Bronchial epithelial cell (primary cell): Measurements from ENCODE around the gene KRTAP3-2. TPM values are rescaled to one million over a fixed set of nuclear protein-coding genes. Genes with fewer than 3 reads are reported as not detected.

Experiments used
- DNase-seq: peaks from one replicate; pipeline ENCODE4 v3.0.0-alpha.2; 2010; ENCODE audit warnings: low read depth
- FAIRE-seq: peaks from 2 replicates; lab custom pipeline; 2011; peaks lifted over from hg19 to GRCh38; lab: Jason Lieb, UNC
- H3K27me3 ChIP-seq: 2 replicates; pipeline ENCODE4 v1.5.1; 2011; ENCODE audit warnings: low read length; ENCODE audit not compliant: control insufficient read depth, insufficient read depth
- H3K36me3 ChIP-seq: 2 replicates; pipeline ENCODE4 v1.5.1; 2011; ENCODE audit warnings: low read length; ENCODE audit not compliant: control insufficient read depth, insufficient read depth
- H3K4me3 ChIP-seq: 2 replicates; pipeline ENCODE4 v1.5.1; 2011; ENCODE audit warnings: mild to moderate bottlenecking, low read depth, low read length, control low read depth
- total RNA-seq: library from RNA; depleted of rRNA; stranded (reverse); fragments of >200 nt; gene quantifications from 2 replicates; pipeline ENCODE4 v1.2.1, GENCODE V29; 2014
- TF ChIP-seq, protein P1 (sequence below): IDR thresholded peaks from 2 replicates; pipeline ENCODE4 v1.5.1; 2011; ENCODE audit warnings: mild to moderate bottlenecking, moderate library complexity, low read length, control low read depth, inconsistent platforms; ENCODE audit not compliant: insufficient read depth, severe bottlenecking

KRTAP3-2 gene
- total RNA-seq, 1 donor from 2014 or later: not detected

DNA sequence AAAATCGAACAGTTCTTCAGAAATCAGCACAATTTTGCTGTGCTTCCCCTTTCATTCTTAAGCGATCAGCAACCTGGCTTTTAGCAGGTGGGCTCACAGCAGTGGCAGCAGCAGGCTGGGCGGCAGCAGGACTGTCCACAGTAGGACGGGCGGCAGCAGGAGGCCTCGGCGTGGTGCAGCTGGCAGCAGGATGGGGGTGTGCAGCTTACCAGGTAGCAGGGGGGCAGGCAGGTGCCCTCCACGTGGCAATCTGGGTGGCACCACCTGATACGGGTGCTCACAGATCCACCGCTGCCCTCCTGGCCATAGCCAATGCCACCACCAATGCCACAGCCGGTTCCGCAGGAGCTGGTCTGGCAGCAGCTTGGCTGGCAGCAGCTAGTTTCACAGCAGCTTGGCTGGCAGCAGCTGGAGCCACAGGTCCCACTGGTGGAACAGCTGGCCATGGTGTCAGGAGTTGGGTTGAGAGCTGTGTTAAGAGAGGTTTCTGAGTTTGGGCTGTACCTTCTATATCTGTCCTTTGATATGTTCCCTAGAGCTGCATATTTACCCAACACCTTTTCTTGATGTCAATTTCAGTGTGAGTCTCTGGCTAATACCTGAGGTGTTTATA is 30.0 kb upstream of the KRTAP3-2 start, which contains the start of gene KRTAP1-4:
TSS of gene KRTAP1-4 (minus strand) at position 563 of the 613 bp plus-strand sequence. CDS start at position 446, 117 bp downstream.
- H3K27me3 ChIP-seq: no peaks in the 10 kb centered on the region
- TF ChIP-seq, protein P1, sequence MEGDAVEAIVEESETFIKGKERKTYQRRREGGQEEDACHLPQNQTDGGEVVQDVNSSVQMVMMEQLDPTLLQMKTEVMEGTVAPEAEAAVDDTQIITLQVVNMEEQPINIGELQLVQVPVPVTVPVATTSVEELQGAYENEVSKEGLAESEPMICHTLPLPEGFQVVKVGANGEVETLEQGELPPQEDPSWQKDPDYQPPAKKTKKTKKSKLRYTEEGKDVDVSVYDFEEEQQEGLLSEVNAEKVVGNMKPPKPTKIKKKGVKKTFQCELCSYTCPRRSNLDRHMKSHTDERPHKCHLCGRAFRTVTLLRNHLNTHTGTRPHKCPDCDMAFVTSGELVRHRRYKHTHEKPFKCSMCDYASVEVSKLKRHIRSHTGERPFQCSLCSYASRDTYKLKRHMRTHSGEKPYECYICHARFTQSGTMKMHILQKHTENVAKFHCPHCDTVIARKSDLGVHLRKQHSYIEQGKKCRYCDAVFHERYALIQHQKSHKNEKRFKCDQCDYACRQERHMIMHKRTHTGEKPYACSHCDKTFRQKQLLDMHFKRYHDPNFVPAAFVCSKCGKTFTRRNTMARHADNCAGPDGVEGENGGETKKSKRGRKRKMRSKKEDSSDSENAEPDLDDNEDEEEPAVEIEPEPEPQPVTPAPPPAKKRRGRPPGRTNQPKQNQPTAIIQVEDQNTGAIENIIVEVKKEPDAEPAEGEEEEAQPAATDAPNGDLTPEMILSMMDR: no peak
- FAIRE-seq (no peak), DNase-seq (no peak)
- no peaks in the 10 kb centered on the region for H3K36me3 ChIP-seq
- H3K4me3 ChIP-seq: no peak within 1 kb of the TSS

DNA sequence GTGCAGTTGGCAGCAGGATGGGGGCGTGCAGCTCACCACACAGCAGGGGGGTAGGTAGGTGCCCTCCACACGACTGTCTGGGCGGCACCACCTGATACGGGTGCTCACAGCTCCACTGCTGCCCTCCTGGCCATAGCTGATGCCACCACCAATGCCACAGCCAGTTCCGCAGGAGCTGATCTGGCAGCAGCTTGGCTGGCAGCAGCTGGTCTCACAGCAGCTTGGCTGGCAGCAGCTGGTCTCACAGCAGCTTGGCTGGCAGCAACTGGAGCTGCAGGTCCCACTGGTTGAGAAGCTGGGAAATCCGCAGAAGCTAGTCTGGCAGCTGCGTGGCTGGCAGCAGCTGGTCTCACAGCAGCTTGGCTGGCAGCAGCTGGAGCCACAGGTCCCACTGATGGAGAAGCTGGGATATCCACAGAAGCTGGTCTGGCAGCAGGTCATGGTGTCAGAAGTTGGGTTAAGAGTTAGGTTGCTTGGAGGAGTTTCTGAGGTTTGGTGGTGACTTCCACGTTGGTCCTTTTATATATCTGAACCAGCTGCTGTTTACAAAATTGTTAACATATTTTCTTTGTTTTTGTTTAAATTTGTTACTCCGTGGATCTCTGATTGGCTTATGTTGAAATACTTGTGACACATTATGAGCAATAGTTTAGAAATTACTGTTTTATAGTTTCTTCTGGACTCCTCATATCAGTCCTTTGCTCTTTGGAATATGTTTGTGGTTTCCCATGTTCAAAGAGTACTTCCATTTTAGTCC is 27.2 kb upstream of the KRTAP3-2 start, which contains the start of gene KRTAP1-5:
TSS of gene KRTAP1-5 (minus strand) at position 494 of the 757 bp plus-strand sequence. CDS start at position 441, 53 bp downstream.
- FAIRE-seq (no peak), DNase-seq (peak; percentile 49)
- Histone ChIP-seq H3K36me3 (no peaks in the 10 kb centered on the region), H3K27me3 (no peaks in the 10 kb centered on the region), H3K4me3 (no peak within 1 kb of the TSS)
- TF ChIP-seq, protein P1: no peak

DNA sequence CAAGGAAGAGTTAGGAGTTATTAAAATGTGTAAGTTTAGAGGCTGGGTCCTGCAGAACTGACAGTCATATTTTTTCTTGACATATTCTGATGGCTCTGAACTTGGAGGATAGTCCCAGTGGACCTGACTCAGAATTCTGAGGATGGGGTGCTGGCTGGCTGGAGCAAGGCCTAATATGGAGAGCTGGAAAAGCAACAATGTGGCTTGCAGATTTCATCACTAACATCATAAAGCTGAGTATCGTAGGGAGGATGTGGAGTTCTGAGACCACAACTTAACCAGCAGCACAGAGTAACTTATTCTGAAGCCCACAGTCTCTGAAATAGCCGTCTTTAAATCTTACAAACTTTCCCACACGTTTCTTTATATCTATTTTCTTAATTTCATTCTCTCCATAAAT is 25.0 kb upstream of the KRTAP3-2 start:
- no peak for DNase-seq
- H3K27me3 ChIP-seq: no peaks in the 10 kb centered on the region
- TF ChIP-seq, protein P1: no peak
- no peak for FAIRE-seq
- no peaks in the 10 kb centered on the region for H3K36me3 ChIP-seq
- no peak overlapping the region for H3K4me3 ChIP-seq

DNA sequence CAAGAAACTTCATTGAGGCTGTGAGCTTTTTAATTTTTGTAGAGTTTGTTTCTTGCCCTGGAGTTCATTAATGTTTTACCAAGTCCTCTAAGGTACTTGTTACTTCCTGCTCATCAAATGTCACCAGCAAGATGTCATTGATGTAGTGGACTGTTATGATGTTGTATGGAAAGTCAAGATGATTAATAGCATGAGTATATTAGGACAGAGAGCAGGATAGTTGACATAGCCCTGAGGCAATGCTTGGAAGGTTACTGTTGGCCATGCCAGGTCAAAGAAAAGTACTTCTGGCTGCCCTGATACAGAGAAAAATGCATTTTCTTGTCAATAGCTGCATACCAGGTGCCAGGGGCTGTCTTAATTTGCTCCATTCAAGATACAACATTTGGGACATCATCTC is 20.6 kb upstream of the KRTAP3-2 start:
- H3K36me3 ChIP-seq: no peaks in the 10 kb centered on the region
- no peak overlapping the region for H3K4me3 ChIP-seq
- DNase-seq (no peak), FAIRE-seq (no peak)
- no peaks in the 10 kb centered on the region for H3K27me3 ChIP-seq
- TF ChIP-seq, protein P1: no peak

DNA sequence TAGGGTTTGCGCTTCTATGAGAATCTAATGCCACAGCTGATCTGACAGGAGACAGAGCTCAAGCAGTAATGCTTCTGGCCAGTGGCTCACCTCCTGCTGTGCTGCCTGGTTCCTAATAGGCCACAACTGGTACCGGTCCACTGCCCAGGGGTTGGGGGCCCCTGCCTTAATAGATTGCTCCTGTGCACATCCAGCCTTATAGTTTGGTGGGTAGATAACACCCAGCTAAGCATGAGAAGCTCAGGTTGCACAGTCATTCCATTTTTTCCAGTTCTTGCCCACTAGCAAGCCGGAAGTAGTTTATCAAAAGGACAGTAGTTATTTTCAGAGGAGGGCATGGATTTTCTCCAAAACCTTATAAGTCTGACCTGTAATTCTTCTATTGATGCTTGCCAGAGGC is 19.7 kb upstream of the KRTAP3-2 start:
- Histone ChIP-seq H3K4me3 (no peak overlapping the region), H3K27me3 (no peaks in the 10 kb centered on the region), H3K36me3 (no peaks in the 10 kb centered on the region)
- no peak for DNase-seq
- TF ChIP-seq, protein P1: no peak
- no peak for FAIRE-seq
